HepG2 (cell line): ENCODE measurements around the gene TRIM31. TPM values are rescaled to one million over a fixed set of nuclear protein-coding genes. Genes with fewer than 3 reads are reported as not detected.
A peak's percentile ranks its signal among the peaks of the same experiment; 100 is the strongest.

Experiments used
- AHR ChIP-seq: IDR thresholded peaks from 2 replicates; pipeline ENCODE4 v1.6.1; 2018; ENCODE audit warnings: missing genetic modification reagents, missing compliant biosample characterization
- BRD4 ChIP-seq: sonication (generic); formaldehyde crosslinking; IDR thresholded peaks from 2 replicates; pipeline ENCODE4 v1.4.0; 2020; ENCODE audit warnings: missing genetic modification reagents
- BRF2 ChIP-seq: sonication (generic); formaldehyde crosslinking; IDR thresholded peaks from 2 replicates; pipeline ENCODE4 v1.8.1; 2022; ENCODE audit warnings: mild to moderate bottlenecking, missing genetic modification reagents
- KDM3A ChIP-seq: IDR thresholded peaks from 2 replicates; pipeline ENCODE4 v1.6.1; 2018; ENCODE audit warnings: low read depth, missing compliant biosample characterization
- KDM5A ChIP-seq: fragments of 200-600 bp; sonication (generic); IDR thresholded peaks from 2 replicates; pipeline ENCODE4 v1.7.0; 2018; ENCODE audit warnings: antibody characterized with exemption, mild to moderate bottlenecking, low read length, borderline replicate concordance
- KIAA2018 ChIP-seq: sonication (generic); formaldehyde crosslinking; IDR thresholded peaks from 2 replicates; pipeline ENCODE4 v1.5.0; 2020; ENCODE audit warnings: mild to moderate bottlenecking, missing genetic modification reagents, borderline replicate concordance
- KLF9 ChIP-seq: IDR thresholded peaks from 2 replicates; pipeline ENCODE4 v1.6.1; 2016; ENCODE audit warnings: low read depth
- NCOA1 ChIP-seq: sonication (generic); formaldehyde crosslinking; IDR thresholded peaks from 2 replicates; pipeline ENCODE4 v1.9.0; 2021; ENCODE audit warnings: missing genetic modification reagents
- RXRB ChIP-seq: IDR thresholded peaks from 2 replicates; pipeline ENCODE4 v1.6.1; 2016; ENCODE audit warnings: borderline replicate concordance, missing genetic modification reagents, missing compliant biosample characterization
- SSRP1 ChIP-seq: IDR thresholded peaks from 2 replicates; pipeline ENCODE4 v1.6.1; 2016; ENCODE audit warnings: control low read depth
- TOE1 ChIP-seq: sonication (generic); formaldehyde crosslinking; IDR thresholded peaks from 2 replicates; pipeline ENCODE4 v1.4.0; 2020; ENCODE audit warnings: mild to moderate bottlenecking, missing genetic modification reagents
- ZBTB21 ChIP-seq: sonication (generic); formaldehyde crosslinking; IDR thresholded peaks from 2 replicates; pipeline ENCODE4 v1.4.0; 2020; ENCODE audit warnings: missing genetic modification reagents
- ZNF121 ChIP-seq: sonication (generic); formaldehyde crosslinking; IDR thresholded peaks from 2 replicates; pipeline ENCODE4 v1.5.0; 2020; ENCODE audit warnings: mild to moderate bottlenecking, missing genetic modification reagents
- ZNF737 ChIP-seq: sonication (generic); formaldehyde crosslinking; IDR thresholded peaks from 2 replicates; pipeline ENCODE4 v1.5.0; 2020; ENCODE audit warnings: missing genetic modification reagents, mild to moderate bottlenecking, borderline replicate concordance
- ZSCAN21 ChIP-seq: sonication (generic); formaldehyde crosslinking; IDR thresholded peaks from 2 replicates; pipeline ENCODE4 v1.8.0; 2022; ENCODE audit warnings: mild to moderate bottlenecking, missing genetic modification reagents, moderate library complexity, borderline replicate concordance
- polyA plus RNA-seq, 8 experiments: library from polyadenylated mRNA; depleted of rRNA in 3 of 8; stranded (reverse) in 7 of 8; unstranded in 1 of 8; fragments of >200 nt; fragmentation: Illumina TruSeq in 4 of 8; extraction: Trizol in 4 of 8; gene quantifications; 2 replicates each; pipeline versions ENCODE4 v1.2.1 to v1.2.3, GENCODE V29; 2011 to 2016; ENCODE audit warnings: low read depth in 4 of 8, missing spikeins in 1 of 8, mixed read lengths in 1 of 8; ENCODE audit not compliant: insufficient read depth in 1 of 8
- total RNA-seq, 5 experiments: library from RNA; depleted of rRNA; stranded (reverse); fragments of >200 nt; fragmentation: Illumina TruSeq; extraction: Trizol; gene quantifications; 2 replicates each; pipeline ENCODE4 v1.2.3, GENCODE V29; 2016; ENCODE audit warnings: low read depth in 1 of 5
- TF ChIP-seq, protein P1 (sequence below): IDR thresholded peaks from 2 replicates; pipeline ENCODE4 v1.6.1; 2016
- TF ChIP-seq, protein P2 (sequence below): sonication (generic); formaldehyde crosslinking; conservative IDR thresholded peaks from 2 replicates; pipeline ENCODE4 v1.4.0; 2020; ENCODE audit warnings: missing genetic modification reagents

The TRIM31 gene
- total and polyA plus RNA-seq, 2 of the 13 experiments (the other 11 are each of a cell fraction or from before 2014, with no cell fraction given), result 0.13 to 0.51 TPM

DNA sequence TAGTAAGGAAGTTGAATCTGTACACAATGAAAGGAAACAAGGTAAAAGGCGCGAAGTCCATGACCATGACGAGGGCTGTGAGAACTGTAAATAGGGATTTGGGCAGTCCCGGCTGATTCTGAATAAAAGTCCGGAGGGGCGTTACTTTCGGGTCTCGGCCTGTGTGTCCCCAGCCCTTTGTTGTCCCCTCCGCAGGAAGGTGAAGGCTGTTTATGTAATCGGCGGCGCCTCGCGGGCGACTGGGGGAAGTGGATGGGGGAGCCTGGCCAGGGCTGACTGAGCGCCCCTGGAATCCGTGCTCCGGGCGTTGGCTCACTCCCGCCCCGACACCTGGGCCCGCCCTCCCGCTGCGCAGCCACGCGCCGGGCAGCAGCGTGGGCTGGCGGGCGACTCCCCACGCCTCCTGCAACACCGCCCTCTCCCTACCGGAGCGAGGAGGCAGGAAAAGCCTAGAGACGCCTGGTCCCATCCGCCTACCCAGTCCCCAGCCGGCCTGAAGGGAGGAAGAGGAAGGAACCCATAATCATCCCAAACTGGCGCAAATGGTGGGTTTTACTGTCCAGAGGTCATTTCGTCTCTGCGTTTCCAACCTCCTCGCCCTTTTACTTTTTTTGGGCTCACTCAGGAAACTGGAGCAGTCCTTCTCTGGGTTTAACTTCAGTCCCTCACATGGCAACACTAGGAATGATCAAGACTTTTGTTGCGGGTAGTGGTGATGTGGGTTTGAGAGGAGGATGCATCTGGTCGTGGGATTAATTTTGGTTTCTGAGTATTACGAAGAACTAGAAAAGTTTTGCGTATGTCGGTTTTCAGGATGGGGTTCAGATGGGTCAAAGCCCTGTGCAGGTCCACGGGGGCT is 12.1 kb downstream of the TRIM31 start (continued):
- TF ChIP-seq SSRP1, result no peak; the same call in 1 of the 2 replicates
- TF ChIP-seq KDM3A (CRISPR knock-in tag), result peak; percentile 73; the same call in 1 of the 2 replicates
- no peak; the same call in 1 of the 2 replicates for TF ChIP-seq AHR (CRISPR knock-in tag)
- TF ChIP-seq, protein P1, sequence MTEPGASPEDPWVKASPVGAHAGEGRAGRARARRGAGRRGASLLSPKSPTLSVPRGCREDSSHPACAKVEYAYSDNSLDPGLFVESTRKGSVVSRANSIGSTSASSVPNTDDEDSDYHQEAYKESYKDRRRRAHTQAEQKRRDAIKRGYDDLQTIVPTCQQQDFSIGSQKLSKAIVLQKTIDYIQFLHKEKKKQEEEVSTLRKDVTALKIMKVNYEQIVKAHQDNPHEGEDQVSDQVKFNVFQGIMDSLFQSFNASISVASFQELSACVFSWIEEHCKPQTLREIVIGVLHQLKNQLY, result peak; percentile 79
- TF ChIP-seq TOE1 (CRISPR knock-in tag), result 0 out of 2 replicates have a peak, but pooled peaks have one; percentile 64
- TF ChIP-seq ZBTB21 (CRISPR knock-in tag), result no peak
- no peak for TF ChIP-seq KIAA2018
- no peak for TF ChIP-seq ZNF737 (CRISPR knock-in tag)
- TF ChIP-seq ZSCAN21 (CRISPR knock-in tag), result no peak; the same call in 1 of the 2 replicates
- TF ChIP-seq KLF9 (CRISPR knock-in tag), result 0 out of 2 replicates have a peak, but pooled peaks have one; percentile 27
- TF ChIP-seq, protein P2, sequence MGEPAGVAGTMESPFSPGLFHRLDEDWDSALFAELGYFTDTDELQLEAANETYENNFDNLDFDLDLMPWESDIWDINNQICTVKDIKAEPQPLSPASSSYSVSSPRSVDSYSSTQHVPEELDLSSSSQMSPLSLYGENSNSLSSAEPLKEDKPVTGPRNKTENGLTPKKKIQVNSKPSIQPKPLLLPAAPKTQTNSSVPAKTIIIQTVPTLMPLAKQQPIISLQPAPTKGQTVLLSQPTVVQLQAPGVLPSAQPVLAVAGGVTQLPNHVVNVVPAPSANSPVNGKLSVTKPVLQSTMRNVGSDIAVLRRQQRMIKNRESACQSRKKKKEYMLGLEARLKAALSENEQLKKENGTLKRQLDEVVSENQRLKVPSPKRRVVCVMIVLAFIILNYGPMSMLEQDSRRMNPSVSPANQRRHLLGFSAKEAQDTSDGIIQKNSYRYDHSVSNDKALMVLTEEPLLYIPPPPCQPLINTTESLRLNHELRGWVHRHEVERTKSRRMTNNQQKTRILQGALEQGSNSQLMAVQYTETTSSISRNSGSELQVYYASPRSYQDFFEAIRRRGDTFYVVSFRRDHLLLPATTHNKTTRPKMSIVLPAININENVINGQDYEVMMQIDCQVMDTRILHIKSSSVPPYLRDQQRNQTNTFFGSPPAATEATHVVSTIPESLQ (CRISPR knock-in tag), result 0 out of 2 replicates have a peak, but pooled peaks have one; percentile 58
- TF ChIP-seq ZNF121 (CRISPR knock-in tag), result peak; percentile 50; the same call in 1 of the 2 replicates
- TF ChIP-seq RXRB (CRISPR knock-in tag), result peak; percentile 92
- peak; percentile 67; the same call in 1 of the 2 replicates for TF ChIP-seq KDM5A
- TF ChIP-seq NCOA1 (CRISPR knock-in tag), result 0 out of 2 replicates have a peak, but pooled peaks have one; percentile 69
- no peak for TF ChIP-seq BRD4 (CRISPR knock-in tag)
- no peak; the same call in 1 of the 2 replicates for TF ChIP-seq BRF2 (CRISPR knock-in tag)
